Head of caudate nucleus (tissue), 42 donors: ENCODE measurements around the gene ACADSB.

Experiments used
- DNase-seq, 42 donors: peaks; one replicate each; pipeline versions ENCODE4 v3.0.0 to v3.0.0-alpha.2; 2020 to 2021; ENCODE audit warnings: mixed read lengths in 7 of 42
- intact Hi-C: fragments of 100-400 bp; cut with DNase I; formaldehyde crosslinking; loops from one replicate; pipeline ENCODE4 v1.15.0; 2022

ACADSB gene

DNA sequence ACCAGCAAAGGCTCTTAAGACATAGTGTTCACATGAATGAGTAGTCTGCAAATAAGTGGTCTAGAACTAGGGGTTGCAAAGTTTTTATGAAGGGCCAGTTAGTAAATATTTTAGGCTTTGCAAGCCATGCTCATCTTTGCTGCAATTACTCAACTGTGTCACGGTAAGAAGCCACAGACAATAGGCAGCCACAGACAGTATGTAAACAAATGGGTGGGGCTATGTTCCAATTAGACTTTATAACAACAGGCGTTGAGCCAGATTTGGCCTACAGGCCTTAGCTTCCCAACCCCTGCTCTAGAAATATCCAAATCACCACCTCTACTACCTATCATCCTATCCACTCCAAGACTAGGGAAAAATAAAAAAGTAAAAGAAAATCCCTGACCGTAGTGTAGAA lies 9.5 kb upstream of the ACADSB start:
- intact Hi-C loops = no loop called here

GRCh38 chr10:123000155-123000554 lies 8.7 kb upstream of the ACADSB start:
- no peak for DNase-seq
- intact Hi-C loops = no loop called here

More for the DNA sequence above, 9.5 kb upstream of the ACADSB start:
- no peak for DNase-seq

- no peak for DNase-seq
- intact Hi-C loops = no loop called here
Observed at GRCh38 chr10:123001370-123001769, 7.4 kb upstream of the ACADSB start.

DNA sequence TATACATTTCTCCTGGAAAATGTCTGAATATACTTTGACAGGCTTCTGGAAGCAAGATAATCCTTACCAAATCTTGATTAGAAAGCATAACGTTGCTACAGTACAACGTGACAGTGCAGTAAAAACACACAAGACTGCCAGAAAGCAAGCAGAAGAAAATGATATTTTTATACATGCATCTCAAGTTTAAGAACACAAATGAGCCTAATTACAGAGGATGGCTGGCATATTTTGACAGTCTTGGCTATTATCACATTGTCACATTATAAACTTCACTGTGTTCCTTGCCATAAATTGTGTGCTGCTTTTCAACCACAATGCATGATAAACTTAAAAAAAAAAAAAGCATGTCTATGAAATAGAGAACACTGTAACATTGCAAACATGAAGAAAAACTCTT lies 4.5 kb upstream of the ACADSB start:
- intact Hi-C loops = no loop called here

DNA sequence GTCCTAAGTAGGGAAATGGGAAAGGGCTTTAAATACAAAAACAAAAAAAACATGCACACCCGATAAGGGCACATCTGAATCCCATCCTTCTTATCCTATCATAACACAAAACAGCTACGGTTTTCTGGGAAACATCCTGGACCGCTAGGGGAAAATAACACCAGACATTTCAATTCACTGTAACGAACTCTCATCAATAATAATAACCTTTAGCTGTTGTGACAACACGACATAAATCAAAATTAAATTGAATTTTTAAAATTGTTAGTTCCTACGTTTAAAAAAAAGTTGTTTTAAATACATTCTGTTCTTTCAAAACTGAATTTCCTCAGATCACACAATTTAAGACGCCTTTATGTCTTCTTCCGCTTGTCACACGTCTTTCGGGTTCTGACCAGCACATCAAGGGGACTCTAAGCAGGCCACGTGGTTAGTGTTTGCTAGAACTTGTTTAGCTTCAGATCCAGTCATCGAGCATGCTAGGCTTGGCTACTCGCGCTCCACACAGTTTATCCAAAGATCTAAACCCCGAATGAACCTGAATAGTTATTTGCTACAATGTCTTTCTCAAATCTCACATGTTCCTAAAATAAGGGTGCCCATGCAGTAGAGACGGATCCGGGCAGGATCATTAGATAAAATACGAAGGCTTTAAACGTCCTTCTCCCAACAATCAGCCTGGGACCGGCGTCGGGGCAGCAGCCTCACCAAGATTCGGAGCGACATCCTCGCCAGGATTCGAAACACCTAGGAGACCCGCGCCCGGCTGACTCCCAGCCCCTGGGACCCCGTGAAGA lies 1.1 kb upstream of the ACADSB start:
- intact Hi-C loops = no loop called here
- DNase-seq = peak in 23 of 42 donors; percentile 4 to 73 (median 35)

More for the DNA sequence above, 4.5 kb upstream of the ACADSB start:
- no peak for DNase-seq

DNA sequence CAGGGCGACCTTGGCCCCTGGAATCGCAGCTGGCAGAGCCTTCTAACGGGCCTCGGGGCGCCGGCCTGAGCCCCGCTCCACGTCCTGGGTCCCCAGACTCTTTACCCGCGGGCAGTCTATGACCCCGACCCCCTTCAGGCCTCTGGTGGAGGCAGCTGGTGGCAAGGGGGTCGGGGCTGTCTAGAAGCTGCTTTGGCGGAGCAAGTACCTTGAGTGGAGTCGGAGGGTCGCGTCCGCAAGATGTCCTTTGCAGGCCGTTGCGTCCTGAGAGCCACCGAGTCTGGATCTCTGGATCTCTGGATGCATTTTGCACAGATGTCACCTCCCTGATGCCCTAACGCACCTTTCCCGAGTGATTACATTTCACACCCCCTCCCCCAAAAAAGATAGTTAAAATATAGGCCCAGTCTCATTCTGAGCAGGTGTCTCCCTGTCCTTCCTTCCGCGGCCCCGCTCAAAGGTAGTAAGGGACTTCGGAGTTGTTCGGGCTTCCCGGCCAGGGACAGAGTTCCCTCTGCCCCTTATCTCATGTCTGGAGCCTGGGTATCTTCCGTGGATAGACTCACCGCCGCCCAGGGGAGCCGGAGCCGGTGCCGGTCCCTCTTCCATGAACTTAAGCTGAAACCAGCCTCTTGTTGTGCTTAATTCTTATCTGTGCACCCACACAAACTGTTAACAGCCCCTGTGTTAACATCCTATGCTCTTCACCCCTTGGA lies 457 bp downstream of the ACADSB start:
- DNase-seq = peak in 38 of 42 donors; percentile 11 to 61 (median 28)
- intact Hi-C loops = no loop called here

DNA sequence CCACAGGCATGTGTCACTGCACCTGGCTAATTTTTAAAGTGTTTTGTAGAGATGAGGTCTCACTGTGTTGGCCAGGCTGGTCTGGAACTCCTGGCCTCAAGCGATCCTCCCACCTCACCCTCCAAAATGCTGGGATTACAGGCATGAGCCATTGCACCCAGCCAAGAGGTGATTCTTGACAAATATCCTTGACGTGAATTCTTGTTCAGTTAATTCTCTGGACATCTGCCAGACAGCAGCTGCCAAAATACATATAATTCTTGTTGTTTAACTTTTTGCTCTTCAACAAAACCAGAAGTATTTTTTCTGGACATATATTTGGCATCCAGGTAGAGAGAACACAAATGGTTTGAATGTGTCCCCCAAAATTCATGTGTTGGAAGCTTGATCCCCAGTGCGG lies 3.2 kb downstream of the ACADSB start:
- no peak for DNase-seq
- intact Hi-C loops = no loop called here

- intact Hi-C loops = no loop called here
- no peak for DNase-seq
Observed at GRCh38 chr10:123013456-123014419, 4.9 kb downstream of the ACADSB start.

GRCh38 chr10:123014772-123015171 lies 6.0 kb downstream of the ACADSB start:
- intact Hi-C loops = no loop called here
- DNase-seq = no peak

DNA sequence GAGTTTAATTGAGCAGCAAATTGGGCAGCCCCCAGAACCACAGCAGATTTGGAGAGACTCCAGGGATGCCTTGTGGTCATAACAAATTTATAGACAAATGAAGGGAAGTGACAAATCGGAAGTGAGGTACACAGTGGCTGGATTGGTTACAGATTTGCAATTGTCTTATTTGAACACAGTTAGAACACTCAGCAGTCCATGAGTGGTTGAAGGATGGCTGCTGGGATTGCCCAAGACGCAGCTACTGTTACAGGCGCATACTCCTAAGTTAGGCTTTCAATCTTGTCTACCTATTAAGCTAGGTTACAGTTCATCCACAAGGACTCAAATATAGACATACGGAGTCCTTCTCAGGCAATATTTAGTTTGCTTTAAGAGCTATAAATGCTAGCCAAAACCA lies 7.4 kb downstream of the ACADSB start:
- intact Hi-C loops = no loop called here

DNA sequence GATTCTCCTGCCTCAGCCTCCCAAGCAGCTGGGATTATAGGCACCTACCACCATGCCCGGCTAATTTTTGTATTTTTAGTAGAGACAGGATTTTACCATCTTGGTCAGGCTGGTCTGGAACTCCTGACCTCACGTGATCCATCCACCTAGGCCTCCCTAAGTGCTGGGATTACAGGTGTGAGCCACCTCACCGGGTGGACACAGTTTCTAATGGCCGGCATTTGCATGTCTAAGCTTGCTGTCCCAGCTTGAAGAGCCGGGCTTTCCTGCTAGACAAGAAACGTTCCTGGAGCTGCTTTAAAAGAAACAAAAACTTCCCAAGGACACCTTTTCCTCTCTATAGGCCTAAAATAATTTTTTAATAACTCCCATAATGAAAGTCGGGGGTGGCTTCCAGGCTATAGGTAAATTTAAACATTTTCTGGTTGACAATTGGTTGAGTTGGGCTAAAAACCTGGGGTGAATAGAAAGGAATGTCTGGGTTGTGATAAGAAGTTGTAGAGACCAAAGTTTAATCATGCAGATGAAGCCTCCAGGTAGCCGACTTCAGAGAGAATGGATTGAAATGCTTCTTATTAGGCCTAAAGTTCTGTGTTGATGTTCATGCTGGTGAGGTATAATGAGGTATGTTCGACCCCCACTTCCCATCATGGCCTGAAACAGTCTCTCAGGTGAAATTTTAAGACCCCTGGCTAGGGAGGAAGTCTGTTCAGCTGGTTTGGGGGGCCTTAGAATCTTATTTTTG lies 8.8 kb downstream of the ACADSB start:
- intact Hi-C loops = no loop called here

More for the DNA sequence above, 7.4 kb downstream of the ACADSB start:
- no peak for DNase-seq

GRCh38 chr10:123018531-123018930 lies 9.7 kb downstream of the ACADSB start:
- no peak for DNase-seq
- intact Hi-C loops = no loop called here

More for the DNA sequence above, 8.8 kb downstream of the ACADSB start:
- DNase-seq = no peak

DNA sequence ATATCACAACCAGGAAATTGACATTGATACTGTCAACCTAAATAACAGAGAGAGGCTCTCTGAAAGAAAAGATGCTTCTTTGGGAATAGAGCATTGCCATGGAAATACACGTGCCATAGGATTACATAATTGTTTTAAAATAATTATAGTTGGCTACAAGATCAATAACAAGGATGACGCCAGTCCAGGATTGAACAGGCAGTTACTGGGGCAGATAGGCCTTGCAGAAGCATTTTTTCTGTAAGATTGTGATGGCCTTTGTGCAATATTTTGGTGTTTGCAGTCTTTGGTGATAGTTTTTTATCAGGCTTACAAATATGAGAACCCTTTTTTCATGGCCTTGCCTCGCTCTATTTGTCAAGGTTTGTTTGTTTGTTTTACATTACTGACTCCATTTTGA lies 10.5 kb downstream of the ACADSB start:
- intact Hi-C loops = no loop called here
- DNase-seq = no peak

DNA sequence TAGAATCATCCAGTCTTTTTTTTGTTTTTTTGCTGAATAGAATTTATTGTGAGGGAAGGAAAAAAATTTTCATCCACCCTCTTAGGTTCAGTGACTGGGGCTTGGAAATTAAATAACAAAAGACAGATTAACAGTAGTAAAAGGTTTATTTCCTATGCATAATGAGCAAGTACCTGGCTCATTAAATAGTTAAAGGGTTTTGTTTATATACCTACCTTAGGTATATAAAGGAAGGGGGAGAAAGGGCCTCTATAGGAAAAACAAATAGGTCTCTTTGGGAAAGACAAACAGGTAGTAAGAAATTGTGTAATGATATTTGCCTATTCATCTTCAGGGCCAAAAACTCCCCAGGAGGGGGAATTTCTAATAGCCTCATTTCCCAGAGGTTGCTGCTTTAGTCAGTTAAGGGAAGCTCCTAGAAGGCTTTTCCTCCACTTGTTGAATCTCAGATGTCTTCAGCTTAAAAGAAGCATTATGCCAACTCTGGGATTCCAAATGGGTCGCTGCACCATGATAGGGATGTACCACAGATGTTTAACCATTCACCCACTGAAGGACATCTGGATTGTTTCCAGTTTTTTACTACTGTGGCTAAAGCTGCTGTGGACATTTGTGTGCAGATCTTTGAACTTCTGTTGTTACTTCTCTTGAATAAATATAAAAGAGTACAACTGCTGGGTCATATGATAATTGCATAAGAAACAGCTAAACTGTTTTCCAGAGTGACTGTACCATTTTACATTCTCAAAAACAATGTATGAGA lies 11.3 kb downstream of the ACADSB start:
- intact Hi-C loops = loop anchor here (10.0 kb wide), 1 partner anchor 365 kb away; no protein-coding TSS in a partner anchor
- DNase-seq = no peak

GRCh38 chr10:123021517-123021916 lies 12.7 kb downstream of the ACADSB start:
- no peak for DNase-seq
- intact Hi-C loops = loop anchor here (10.0 kb wide), 1 partner anchor 363 kb away; no protein-coding TSS in a partner anchor

GRCh38 chr10:123024540-123024939 lies 15.7 kb downstream of the ACADSB start:
- intact Hi-C loops = loop anchor here (10.0 kb wide), 1 partner anchor 360 kb away; no protein-coding TSS in a partner anchor
- DNase-seq = no peak

DNA sequence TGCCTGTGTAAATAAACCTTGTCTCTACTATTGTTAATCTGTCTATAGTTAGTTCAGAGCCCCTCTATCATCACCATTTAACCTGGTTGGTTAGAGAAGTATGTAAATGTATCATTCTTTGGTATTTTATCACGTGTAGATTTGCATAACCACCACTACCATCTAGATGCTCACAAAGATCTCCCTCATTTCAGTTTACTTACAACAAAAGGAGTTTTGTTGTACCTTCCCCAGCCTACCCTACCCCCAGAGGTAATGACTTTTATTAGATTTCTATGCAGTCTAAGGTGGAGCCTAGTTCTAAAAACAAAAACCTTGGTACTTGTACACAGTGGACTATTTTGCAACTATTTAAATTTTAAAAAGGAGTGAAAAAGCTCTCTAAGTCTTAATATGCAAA lies 17.5 kb downstream of the ACADSB start:
- intact Hi-C loops = loop anchor here (10.0 kb wide), 1 partner anchor 358 kb away; no protein-coding TSS in a partner anchor
- no peak for DNase-seq

DNA sequence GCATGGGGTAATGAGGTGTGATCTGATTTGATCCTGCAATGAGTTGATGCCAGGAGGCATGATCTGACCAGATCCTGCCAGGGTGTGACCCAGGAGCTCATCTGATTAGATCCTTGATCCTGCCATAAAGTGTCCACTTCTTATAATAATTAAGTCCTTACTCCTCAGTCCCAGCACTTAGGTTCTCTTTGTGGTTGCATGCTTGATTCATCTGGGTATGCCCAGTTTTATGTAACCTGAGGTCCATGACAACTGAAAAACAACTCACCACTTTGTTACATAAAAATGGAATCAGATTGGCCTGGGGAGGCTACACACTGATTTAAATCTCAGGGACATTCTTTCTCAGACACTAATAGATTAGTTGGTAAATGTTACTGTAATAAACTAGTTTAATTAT lies 19.1 kb downstream of the ACADSB start:
- DNase-seq = no peak
- intact Hi-C loops = loop anchor here (10.0 kb wide), 1 partner anchor 357 kb away; no protein-coding TSS in a partner anchor
